CD8-positive, alpha-beta memory T cell (primary cell): ENCODE data around the gene IL12B. TPM values are rescaled to one million over a fixed set of nuclear protein-coding genes. Genes with fewer than 3 reads are reported as not detected.
"Not testable (repeated sequence)": the region's sequence is repeated elsewhere in the genome, so short reads cannot be mapped to it uniquely, and the experiment has no call there.

ENCODE experiments used
- CTCF ChIA-PET: fragments of 350-600 bp; sonication (Branson Sonifier 250); formaldehyde crosslinking; loops from one replicate; lab custom pipeline; 2021; ENCODE audit warnings: antibody characterized with exemption; lab: Charles Lee
- POLR2A ChIA-PET: fragments of 350-600 bp; sonication (Branson Sonifier 250); formaldehyde crosslinking; loops from one replicate; lab custom pipeline; 2021; ENCODE audit warnings: antibody characterized with exemption; lab: Charles Lee
- DNase-seq, 5 donors: peaks; one replicate each; pipeline versions ENCODE4 v3.0.0 to v3.0.0-alpha.2; 2020 to 2022; ENCODE audit warnings: mixed read lengths in 1 of 5
- H3K27ac ChIP-seq: one replicate; pipeline ENCODE4 v1.7.0; 2013; ENCODE audit warnings: low read depth, mild to moderate bottlenecking, low read length, moderate library complexity
- H3K27me3 ChIP-seq: 2 replicates; pipeline ENCODE4 v1.7.0; 2013; ENCODE audit warnings: low read length, mild to moderate bottlenecking; ENCODE audit not compliant: insufficient read depth, poor library complexity, severe bottlenecking
- H3K36me3 ChIP-seq: 2 replicates; pipeline ENCODE4 v1.7.0; 2013; ENCODE audit warnings: mild to moderate bottlenecking, low read length, moderate library complexity; ENCODE audit not compliant: insufficient read depth
- H3K4me1 ChIP-seq: 2 replicates; pipeline ENCODE4 v1.7.0; 2013; ENCODE audit warnings: mild to moderate bottlenecking, low read length, moderate library complexity; ENCODE audit not compliant: insufficient read depth
- H3K4me3 ChIP-seq: 2 replicates; pipeline ENCODE4 v1.7.0; 2013; ENCODE audit warnings: mild to moderate bottlenecking, low read length
- H3K9me3 ChIP-seq: 2 replicates; pipeline ENCODE4 v1.7.0; 2013; ENCODE audit warnings: mild to moderate bottlenecking, low read length
- H3K27ac Mint-ChIP-seq, 8 donors: one replicate each; pipeline ENCODE4 v1.8.0; 2020 to 2021; ENCODE audit warnings: mixed read lengths in 8 of 8, mild to moderate bottlenecking in 6 of 8, inconsistent platforms in 3 of 8, moderate library complexity in 3 of 8
- H3K27me3 Mint-ChIP-seq, 2 donors: one replicate each; pipeline ENCODE4 v1.8.0; 2020 to 2021; ENCODE audit warnings: mixed read lengths in 2 of 2, mild to moderate bottlenecking in 1 of 2, moderate library complexity in 1 of 2
- H3K36me3 Mint-ChIP-seq, 3 donors: one replicate each; pipeline ENCODE4 v1.8.0; 2020 to 2021; ENCODE audit warnings: mixed read lengths in 3 of 3, inconsistent platforms in 1 of 3, mild to moderate bottlenecking in 1 of 3
- H3K4me1 Mint-ChIP-seq, 3 donors: one replicate each; pipeline ENCODE4 v1.8.0; 2020 to 2021; ENCODE audit warnings: mixed read lengths in 3 of 3, inconsistent platforms in 1 of 3, mild to moderate bottlenecking in 1 of 3
- H3K4me3 Mint-ChIP-seq, 7 donors: one replicate each; pipeline ENCODE4 v1.8.0; 2020 to 2021; ENCODE audit warnings: mixed read lengths in 7 of 7, mild to moderate bottlenecking in 6 of 7, moderate library complexity in 4 of 7, inconsistent platforms in 2 of 7
- H3K9me3 Mint-ChIP-seq, 5 donors: one replicate each; pipeline ENCODE4 v1.8.0; 2020 to 2022; ENCODE audit warnings: mixed read lengths in 5 of 5, mild to moderate bottlenecking in 3 of 5, moderate library complexity in 2 of 5, inconsistent platforms in 1 of 5
- polyA plus RNA-seq: library from polyadenylated mRNA; unstranded; fragments of 300-500 nt; fragmentation: Illumina TruSeq; gene quantifications from one replicate; pipeline ENCODE4 v1.2.3, GENCODE V29; 2021
- total RNA-seq, 2 experiments: library from RNA; stranded (reverse); gene quantifications; one replicate each; pipeline ENCODE4 v1.2.3, GENCODE V29; 2021

The IL12B gene
- total and polyA plus RNA-seq, 3 experiments from 2014 or later = not detected

DNA sequence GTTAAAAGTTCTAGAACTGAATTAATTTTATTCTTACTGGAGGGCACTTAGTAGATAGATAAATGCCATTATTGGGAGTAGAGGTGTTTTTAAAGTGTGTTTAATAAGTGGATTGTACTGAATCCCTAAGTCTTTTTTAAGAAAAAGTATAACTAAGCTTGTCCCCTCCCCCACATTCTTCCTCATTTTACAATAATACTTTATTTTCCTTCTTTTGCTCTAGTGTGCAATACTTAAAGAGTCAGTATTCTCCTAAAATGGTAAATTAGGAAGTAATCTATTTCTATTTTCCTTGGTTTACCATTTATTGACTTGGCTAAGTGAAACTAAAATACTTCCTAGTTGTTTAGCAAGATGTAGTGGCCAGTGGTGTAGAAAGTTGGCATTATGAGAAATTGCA lies 55.6 kb downstream of the IL12B start:
- H3K27ac Mint-ChIP-seq = peak overlapping the region in 1 of 8 donors; percentile 26

DNA sequence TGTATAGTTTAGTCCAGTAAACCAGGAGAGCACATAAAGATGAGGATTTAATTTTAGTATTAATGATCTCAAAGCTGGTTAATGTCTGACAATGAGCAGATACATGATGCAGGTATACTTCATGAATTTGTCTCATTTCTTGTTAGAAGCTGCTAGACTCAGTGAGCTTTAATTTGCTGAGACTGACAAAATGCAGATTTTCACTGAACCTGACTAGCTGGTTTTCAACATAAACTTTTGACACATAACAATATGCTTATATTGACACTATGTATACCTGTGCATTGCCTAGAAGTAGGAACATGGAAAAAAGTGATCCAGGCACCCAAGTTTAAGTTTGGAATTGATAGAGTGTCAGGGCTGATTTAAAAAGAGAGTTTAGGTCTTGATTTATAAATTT lies 56.4 kb downstream of the IL12B start:
- Mint-ChIP-seq H3K27ac (no peak overlapping the region), H3K36me3 (peaks cover 0 to 72% (median 19%) of the 10 kb centered on the region in 3 donors), H3K4me1 (peaks cover 22 to 41% (median 40%) of the 10 kb centered on the region in 3 donors), H3K9me3 (no peaks in the 10 kb centered on the region), H3K4me3 (no peak overlapping the region), H3K27me3 (no peaks in the 10 kb centered on the region)
- no peaks in the 10 kb centered on the region for H3K27me3 ChIP-seq
- H3K36me3 ChIP-seq = peaks cover 5% of the 10 kb centered on the region
- H3K9me3 ChIP-seq = no peaks in the 10 kb centered on the region
- H3K27ac ChIP-seq = no peak overlapping the region
- H3K4me3 ChIP-seq = no peak overlapping the region
- no peak for DNase-seq
- no peaks in the 10 kb centered on the region for H3K4me1 ChIP-seq
- CTCF ChIA-PET = interaction anchor here (0.9 to 1.8 kb wide), 3 partner anchors 17 to 117 kb away, joined by 3 to 4 read pairs (median 4); no protein-coding TSS in a partner anchor
- POLR2A ChIA-PET = no interaction called here

More for the DNA sequence above, 55.6 kb downstream of the IL12B start:
- Histone ChIP-seq H3K36me3 (peaks cover 5% of the 10 kb centered on the region), H3K4me3 (no peak overlapping the region), H3K4me1 (no peaks in the 10 kb centered on the region), H3K27ac (no peak overlapping the region), H3K9me3 (no peaks in the 10 kb centered on the region), H3K27me3 (no peaks in the 10 kb centered on the region)
- peak overlapping the region in 1 of 7 donors; percentile 11 for H3K4me3 Mint-ChIP-seq
- DNase-seq = no peak
- H3K36me3 Mint-ChIP-seq = peaks cover 0 to 73% (median 23%) of the 10 kb centered on the region in 3 donors
- ChIA-PET CTCF (interaction anchor here (1.8 kb wide), 1 partner anchor 118 kb away, joined by 4 read pairs; no protein-coding TSS in a partner anchor), POLR2A (no interaction called here)
- H3K4me1 Mint-ChIP-seq = peaks cover 15 to 34% (median 34%) of the 10 kb centered on the region in 3 donors
- no peaks in the 10 kb centered on the region for H3K9me3 Mint-ChIP-seq
- H3K27me3 Mint-ChIP-seq = no peaks in the 10 kb centered on the region

DNA sequence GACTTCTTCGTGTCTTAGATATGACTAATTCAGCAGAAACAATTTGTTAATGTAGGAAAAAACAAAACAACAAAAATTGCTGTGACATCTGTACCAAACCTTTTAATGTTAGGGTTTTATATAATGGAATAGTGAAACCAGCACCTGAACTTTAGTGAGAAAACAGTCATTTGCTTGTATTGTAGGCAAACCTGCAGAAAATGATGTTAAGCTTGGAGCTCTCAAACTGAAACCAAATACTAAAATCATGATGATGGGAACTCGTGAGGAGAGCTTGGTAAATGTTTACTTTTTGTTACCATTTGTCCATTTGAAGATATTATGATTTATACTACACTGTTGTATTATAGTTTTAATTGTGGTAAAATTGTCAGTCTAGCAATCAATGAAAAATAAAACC lies 60.6 kb downstream of the IL12B start:
- no peak overlapping the region for H3K27ac ChIP-seq
- POLR2A ChIA-PET = no interaction called here
- H3K9me3 ChIP-seq = no peaks in the 10 kb centered on the region
- Mint-ChIP-seq H3K4me3 (no peak overlapping the region), H3K9me3 (peaks cover 0 to 4% (median 3%) of the 10 kb centered on the region in 5 donors), H3K36me3 (peaks cover 14 to 78% (median 22%) of the 10 kb centered on the region in 3 donors), H3K27me3 (no peaks in the 10 kb centered on the region), H3K27ac (peak overlapping the region in 3 of 8 donors; percentile 7 to 44 (median 22)), H3K4me1 (peaks cover 28 to 54% (median 54%) of the 10 kb centered on the region in 3 donors)
- no peak overlapping the region for H3K4me3 ChIP-seq
- peaks cover under 1% of the 10 kb centered on the region for H3K4me1 ChIP-seq
- CTCF ChIA-PET = no interaction called here
- DNase-seq = no peak
- peaks cover 9% of the 10 kb centered on the region for H3K36me3 ChIP-seq
- H3K27me3 ChIP-seq = no peaks in the 10 kb centered on the region

DNA sequence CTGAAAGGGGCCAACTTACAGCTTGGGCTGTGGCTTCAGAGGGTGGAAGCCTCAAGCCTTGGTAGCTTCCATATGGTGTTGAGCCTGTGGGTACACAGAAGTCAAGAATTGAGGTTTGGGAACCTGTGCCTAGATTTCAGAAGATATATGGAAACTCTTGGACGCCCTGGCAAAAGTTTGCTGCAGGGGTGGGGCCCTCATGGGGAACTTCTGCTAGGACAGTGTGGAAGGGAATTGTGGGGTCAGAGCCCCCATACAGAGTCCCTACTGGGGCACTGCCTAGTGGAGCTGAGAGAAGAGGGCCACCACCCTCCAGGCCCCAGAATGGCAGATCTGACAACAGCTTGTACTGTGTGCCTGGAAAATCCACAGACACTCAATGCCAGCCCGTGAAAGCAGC lies 63.5 kb downstream of the IL12B start:
- not testable (repeated sequence) for H3K9me3 ChIP-seq, H3K4me3 Mint-ChIP-seq, H3K27me3 ChIP-seq, H3K4me3 ChIP-seq, DNase-seq, H3K9me3 Mint-ChIP-seq, H3K27ac ChIP-seq, H3K27me3 Mint-ChIP-seq, H3K36me3 ChIP-seq
- CTCF ChIA-PET = interaction anchor here (1.0 to 1.8 kb wide), 2 partner anchors 20 to 58 kb away, joined by 3 to 4 read pairs; no protein-coding TSS in a partner anchor
- POLR2A ChIA-PET = interaction anchor here (0.6 kb wide), 1 partner anchor 71 kb away, joined by 4 read pairs; no protein-coding TSS in a partner anchor
- Mint-ChIP-seq H3K36me3 (peaks cover 14 to 60% (median 15%) of the 10 kb centered on the region in 3 donors), H3K27ac (peak overlapping the region in 1 of 8 donors; percentile 38), H3K4me1 (peaks cover 52 to 74% (median 72%) of the 10 kb centered on the region in 3 donors)
- peaks cover 21% of the 10 kb centered on the region for H3K4me1 ChIP-seq

Other genes starting within 250 kb of the IL12B start
- under 1 TPM in 1 of 2 experiments, not detected in 1; 0.18 TPM for gene EBF1, start 230.6 kb downstream of the IL12B start, total RNA-seq
- not detected for gene EBF1, start 230.6 kb downstream of the IL12B start, polyA plus RNA-seq
- gene RNF145, start 120.9 kb downstream of the IL12B start, total RNA-seq = 10 to 100 TPM; 80.0 to 85.0 TPM
- gene RNF145, start 120.9 kb downstream of the IL12B start, polyA plus RNA-seq = 12.9 TPM
- 10 to 100 TPM; 41.8 to 44.4 TPM for gene UBLCP1, start 67.2 kb downstream of the IL12B start, total RNA-seq
- gene UBLCP1, start 67.2 kb downstream of the IL12B start, polyA plus RNA-seq = 59.0 TPM